ENCODE results near the gene TCAF1. TPM values are rescaled to one million over a fixed set of nuclear protein-coding genes. Genes with fewer than 3 reads are reported as not detected.
A peak's percentile ranks its signal among the peaks of the same experiment; 100 is the strongest.
"Not testable (repeated sequence)": the region's sequence is repeated elsewhere in the genome, so short reads cannot be mapped to it uniquely, and the experiment has no call there.

The TCAF1 gene
- total and polyA plus RNA-seq, 4 donors, result 108 to 156 (median 121) TPM

DNA sequence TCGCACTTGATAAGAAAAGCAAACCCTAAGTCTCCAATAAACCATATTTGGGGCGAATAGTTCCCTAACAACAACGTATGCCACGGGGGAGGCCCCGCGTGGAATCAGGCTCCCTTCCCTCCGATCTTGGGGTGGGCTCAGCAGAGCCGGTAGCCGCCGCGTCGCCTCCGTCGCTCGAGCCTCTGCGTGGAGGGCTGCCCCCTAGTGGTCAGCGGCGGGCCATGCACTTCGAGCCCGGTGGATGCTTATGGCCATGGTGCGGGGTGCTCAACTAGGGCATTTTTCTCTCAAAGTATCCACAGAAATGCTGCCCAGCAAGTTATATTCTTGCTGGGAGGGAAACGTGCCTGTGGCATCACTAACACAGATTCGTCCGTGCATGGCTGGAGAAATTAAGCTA, 64.8 kb downstream of the TCAF1 start:
- H3K27ac ChIP-seq (ENCODE audit: low read depth, low read length); H3K4me1 ChIP-seq (ENCODE audit: control insufficient read depth, insufficient read depth, low read length); H3K27me3 ChIP-seq (ENCODE audit: control insufficient read depth, insufficient read depth, low read length); H3K36me3 ChIP-seq (ENCODE audit: control insufficient read depth, insufficient read depth, low read length); H3K9me3 ChIP-seq (ENCODE audit: control insufficient read depth, insufficient read depth, low read length); DNase-seq (ENCODE audit: low read depth in 4 of 6, low spot score in 6 of 6): not testable (repeated sequence)
- WGBS (ENCODE audit: insufficient coverage), result no CpG with 5 or more reads among the region's 24 CpGs
- peak overlapping the region; percentile 24 for H3K4me3 ChIP-seq (ENCODE audit: low read depth, low read length)

DNA sequence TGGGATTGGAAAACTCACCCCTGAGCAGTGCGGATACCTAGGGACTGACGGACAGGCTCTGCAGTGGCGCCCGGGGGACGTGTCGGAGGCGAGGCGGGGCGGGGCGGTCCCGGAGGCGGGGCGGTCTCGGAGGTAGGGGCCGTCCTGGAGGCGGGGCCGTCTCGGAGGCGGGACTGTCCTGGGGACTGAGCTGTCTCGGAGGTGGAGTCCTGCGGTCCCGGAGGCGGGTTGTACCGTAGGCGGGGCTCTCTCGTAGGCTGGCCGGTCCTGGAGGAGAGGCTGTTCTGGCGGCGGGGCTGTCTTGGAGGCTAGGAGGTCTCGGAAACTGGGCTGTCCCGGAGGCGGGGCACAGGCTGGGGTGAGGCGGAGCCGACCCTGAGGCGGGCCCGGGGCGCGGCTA, 65.4 kb downstream of the TCAF1 start:
- WGBS (ENCODE audit: insufficient coverage), result 0% methylated on average over 5 of the region's 38 CpGs
- H3K4me3 ChIP-seq (ENCODE audit: low read depth, low read length), result peak overlapping the region; percentile 27
- not testable (repeated sequence) for H3K36me3 ChIP-seq (ENCODE audit: control insufficient read depth, insufficient read depth, low read length); H3K4me1 ChIP-seq (ENCODE audit: control insufficient read depth, insufficient read depth, low read length); DNase-seq (ENCODE audit: low read depth in 4 of 6, low spot score in 6 of 6); H3K27me3 ChIP-seq (ENCODE audit: control insufficient read depth, insufficient read depth, low read length); H3K27ac ChIP-seq (ENCODE audit: low read depth, low read length); H3K9me3 ChIP-seq (ENCODE audit: control insufficient read depth, insufficient read depth, low read length)

- no CpG with 5 or more reads among the region's 17 CpGs for WGBS (ENCODE audit: insufficient coverage)
- not testable (repeated sequence) for H3K4me1 ChIP-seq (ENCODE audit: control insufficient read depth, insufficient read depth, low read length); H3K9me3 ChIP-seq (ENCODE audit: control insufficient read depth, insufficient read depth, low read length); H3K36me3 ChIP-seq (ENCODE audit: control insufficient read depth, insufficient read depth, low read length); H3K27me3 ChIP-seq (ENCODE audit: control insufficient read depth, insufficient read depth, low read length); H3K4me3 ChIP-seq (ENCODE audit: low read depth, low read length); H3K27ac ChIP-seq (ENCODE audit: low read depth, low read length); DNase-seq (ENCODE audit: low read depth in 4 of 6, low spot score in 6 of 6)
Measured at GRCh38 chr7:143836088-143836487, 65.9 kb downstream of the TCAF1 start.

- H3K36me3 ChIP-seq (ENCODE audit: control insufficient read depth, insufficient read depth, low read length); H3K4me3 ChIP-seq (ENCODE audit: low read depth, low read length); DNase-seq (ENCODE audit: low read depth in 4 of 6, low spot score in 6 of 6); H3K27me3 ChIP-seq (ENCODE audit: control insufficient read depth, insufficient read depth, low read length); H3K4me1 ChIP-seq (ENCODE audit: control insufficient read depth, insufficient read depth, low read length); H3K27ac ChIP-seq (ENCODE audit: low read depth, low read length); H3K9me3 ChIP-seq (ENCODE audit: control insufficient read depth, insufficient read depth, low read length): not testable (repeated sequence)
- no CpG with 5 or more reads among the region's 5 CpGs for WGBS (ENCODE audit: insufficient coverage)
Measured at GRCh38 chr7:143826578-143826977, 75.4 kb downstream of the TCAF1 start.

DNA sequence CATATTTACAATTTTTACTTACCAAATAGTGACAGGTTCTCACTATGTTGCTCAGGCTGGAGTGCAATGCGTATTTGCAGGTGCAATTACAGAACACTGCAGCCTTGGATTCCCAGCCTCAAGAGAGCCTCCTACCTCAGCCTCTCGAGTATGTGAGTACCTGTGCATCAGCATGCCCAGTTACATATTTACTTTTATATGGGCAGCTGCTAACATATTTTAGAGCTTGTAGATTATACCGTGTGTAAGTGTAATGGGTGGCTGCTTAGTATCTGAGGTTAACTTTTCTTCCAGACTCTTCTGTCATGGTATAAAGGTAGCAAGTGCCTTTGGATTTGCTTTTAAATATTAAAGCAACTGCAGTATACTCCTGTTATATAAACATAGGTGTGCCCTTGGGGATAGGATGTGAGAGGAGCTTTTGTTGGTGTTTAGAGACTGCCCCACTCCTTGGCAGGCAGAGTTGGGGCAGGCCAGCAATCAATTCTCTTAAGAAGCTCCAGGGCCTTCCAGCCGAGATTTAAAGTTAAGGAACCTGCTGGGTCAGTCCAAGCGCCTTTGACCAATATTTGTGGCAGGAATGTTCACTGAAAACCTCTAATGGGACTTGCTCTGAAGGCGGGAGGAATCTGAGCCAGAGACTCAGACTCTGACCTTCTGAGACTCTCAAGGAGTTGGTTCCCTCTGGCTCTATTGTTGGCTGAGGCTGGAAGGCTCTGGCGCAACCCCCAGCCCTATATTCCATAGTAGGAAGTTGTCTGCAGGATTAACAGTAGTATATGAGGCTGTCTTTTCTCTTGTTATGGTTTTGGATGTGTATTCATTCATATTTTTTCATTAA, 77.5 kb downstream of the TCAF1 start:
- WGBS (ENCODE audit: insufficient coverage), result no CpG with 5 or more reads among the region's 7 CpGs
- not testable (repeated sequence) for H3K4me3 ChIP-seq (ENCODE audit: low read depth, low read length); DNase-seq (ENCODE audit: low read depth in 4 of 6, low spot score in 6 of 6); H3K4me1 ChIP-seq (ENCODE audit: control insufficient read depth, insufficient read depth, low read length); H3K27me3 ChIP-seq (ENCODE audit: control insufficient read depth, insufficient read depth, low read length); H3K9me3 ChIP-seq (ENCODE audit: control insufficient read depth, insufficient read depth, low read length); H3K36me3 ChIP-seq (ENCODE audit: control insufficient read depth, insufficient read depth, low read length); H3K27ac ChIP-seq (ENCODE audit: low read depth, low read length)

DNA sequence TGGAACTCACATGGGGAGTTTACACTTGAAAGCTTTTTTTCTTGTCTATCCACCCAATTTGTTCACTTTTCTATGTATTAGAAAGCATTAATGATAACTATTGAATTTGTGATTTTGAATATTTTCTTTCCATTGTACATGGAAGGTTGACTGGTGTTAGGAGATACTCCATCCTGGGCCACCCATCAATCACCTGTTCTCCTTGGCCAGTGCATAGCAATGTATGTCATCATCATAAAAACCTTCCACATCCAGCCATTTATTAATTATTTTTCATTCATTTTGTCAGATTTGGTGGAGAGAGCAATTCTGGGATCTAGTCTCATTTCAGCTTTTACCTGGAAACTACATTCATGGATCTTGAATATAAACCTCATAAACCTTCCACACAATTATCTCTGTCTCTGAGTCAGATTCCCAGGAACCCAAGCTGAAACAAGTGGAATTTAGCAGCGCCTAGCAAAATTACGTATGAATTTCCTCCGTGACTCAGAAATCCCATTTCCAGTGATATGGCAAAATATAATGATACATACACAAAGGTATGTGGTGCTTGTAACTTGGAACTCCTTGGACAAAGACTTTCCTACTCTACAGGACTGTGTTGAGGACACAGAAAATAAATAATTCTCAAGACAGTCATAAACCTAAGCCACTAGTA, 78.2 kb downstream of the TCAF1 start:
- not testable (repeated sequence) for H3K9me3 ChIP-seq (ENCODE audit: control insufficient read depth, insufficient read depth, low read length); H3K4me1 ChIP-seq (ENCODE audit: control insufficient read depth, insufficient read depth, low read length); H3K27ac ChIP-seq (ENCODE audit: low read depth, low read length); DNase-seq (ENCODE audit: low read depth in 4 of 6, low spot score in 6 of 6); H3K4me3 ChIP-seq (ENCODE audit: low read depth, low read length); H3K36me3 ChIP-seq (ENCODE audit: control insufficient read depth, insufficient read depth, low read length); H3K27me3 ChIP-seq (ENCODE audit: control insufficient read depth, insufficient read depth, low read length)
- no CpG with 5 or more reads among the region's 3 CpGs for WGBS (ENCODE audit: insufficient coverage)

GRCh38 chr7:143821392-143822277, 80.3 kb downstream of the TCAF1 start:
- H3K27ac ChIP-seq (ENCODE audit: low read depth, low read length); H3K36me3 ChIP-seq (ENCODE audit: control insufficient read depth, insufficient read depth, low read length); H3K4me3 ChIP-seq (ENCODE audit: low read depth, low read length); H3K9me3 ChIP-seq (ENCODE audit: control insufficient read depth, insufficient read depth, low read length); DNase-seq (ENCODE audit: low read depth in 4 of 6, low spot score in 6 of 6); H3K27me3 ChIP-seq (ENCODE audit: control insufficient read depth, insufficient read depth, low read length); H3K4me1 ChIP-seq (ENCODE audit: control insufficient read depth, insufficient read depth, low read length): not testable (repeated sequence)
- no CpG with 5 or more reads among the region's 12 CpGs for WGBS (ENCODE audit: insufficient coverage)

GRCh38 chr7:143817873-143818272, 84.1 kb downstream of the TCAF1 start:
- not testable (repeated sequence) for H3K4me3 ChIP-seq (ENCODE audit: low read depth, low read length); H3K4me1 ChIP-seq (ENCODE audit: control insufficient read depth, insufficient read depth, low read length); H3K27ac ChIP-seq (ENCODE audit: low read depth, low read length); DNase-seq (ENCODE audit: low read depth in 4 of 6, low spot score in 6 of 6); H3K27me3 ChIP-seq (ENCODE audit: control insufficient read depth, insufficient read depth, low read length); H3K9me3 ChIP-seq (ENCODE audit: control insufficient read depth, insufficient read depth, low read length); H3K36me3 ChIP-seq (ENCODE audit: control insufficient read depth, insufficient read depth, low read length)
- no CpG with 5 or more reads among the region's 7 CpGs for WGBS (ENCODE audit: insufficient coverage)

- H3K4me1 ChIP-seq (ENCODE audit: control insufficient read depth, insufficient read depth, low read length); DNase-seq (ENCODE audit: low read depth in 4 of 6, low spot score in 6 of 6); H3K4me3 ChIP-seq (ENCODE audit: low read depth, low read length); H3K27ac ChIP-seq (ENCODE audit: low read depth, low read length); H3K27me3 ChIP-seq (ENCODE audit: control insufficient read depth, insufficient read depth, low read length); H3K9me3 ChIP-seq (ENCODE audit: control insufficient read depth, insufficient read depth, low read length); H3K36me3 ChIP-seq (ENCODE audit: control insufficient read depth, insufficient read depth, low read length): not testable (repeated sequence)
- no CpG with 5 or more reads among the region's 8 CpGs for WGBS (ENCODE audit: insufficient coverage)
Measured at GRCh38 chr7:143816471-143817133, 85.4 kb downstream of the TCAF1 start.
